HuH-7.5 (cell line): ENCODE data around the gene ASGR1.
"Not testable (repeated sequence)": the region's sequence is repeated elsewhere in the genome, so short reads cannot be mapped to it uniquely, and the experiment has no call there.

Source experiments
- DNase-seq: peaks from one replicate; pipeline ENCODE4 v3.0.0; 2011; ENCODE audit warnings: low spot score

Gene ASGR1

GRCh38 chr17:7190276-7190917 is 11.2 kb upstream of the ASGR1 start:
- no peak for DNase-seq

- DNase-seq, result peak; percentile 46
Observed at GRCh38 chr17:7186241-7186640, 7.1 kb upstream of the ASGR1 start.

- DNase-seq, result no peak
Observed at GRCh38 chr17:7184647-7185046, 5.5 kb upstream of the ASGR1 start.

- DNase-seq, result no peak
Observed at GRCh38 chr17:7184091-7184488, 4.9 kb upstream of the ASGR1 start.

- DNase-seq, result peak; percentile 43
Observed at GRCh38 chr17:7183433-7184090, 4.4 kb upstream of the ASGR1 start.

- not testable (repeated sequence) for DNase-seq
Observed at GRCh38 chr17:7182101-7182500, 2.9 kb upstream of the ASGR1 start.

GRCh38 chr17:7178973-7179316 is 225 bp downstream of the ASGR1 start:
- no peak for DNase-seq

- peak; percentile 59 for DNase-seq
Observed at GRCh38 chr17:7177954-7178477, 1.2 kb downstream of the ASGR1 start.

GRCh38 chr17:7177191-7177953 is 1.8 kb downstream of the ASGR1 start:
- DNase-seq, result peak; percentile 77

GRCh38 chr17:7176841-7177190 is 2.4 kb downstream of the ASGR1 start:
- no peak for DNase-seq

- DNase-seq, result no peak
Observed at GRCh38 chr17:7176107-7176840, 2.9 kb downstream of the ASGR1 start.

- no peak for DNase-seq
Observed at GRCh38 chr17:7175330-7175733, 3.8 kb downstream of the ASGR1 start.

GRCh38 chr17:7174603-7175326 is 4.4 kb downstream of the ASGR1 start:
- DNase-seq, result no peak

GRCh38 chr17:7173687-7174602 is 5.2 kb downstream of the ASGR1 start:
- no peak for DNase-seq

- DNase-seq, result not testable (repeated sequence)
Observed at GRCh38 chr17:7172522-7173191, 6.5 kb downstream of the ASGR1 start.

- DNase-seq, result not testable (repeated sequence)
Observed at GRCh38 chr17:7169565-7169908, 9.6 kb downstream of the ASGR1 start.

- DNase-seq, result not testable (repeated sequence)
Observed at GRCh38 chr17:7168841-7169564, 10.2 kb downstream of the ASGR1 start.

- no peak for DNase-seq
Observed at GRCh38 chr17:7167832-7168231, 11.3 kb downstream of the ASGR1 start.

GRCh38 chr17:7166873-7167272 is 12.3 kb downstream of the ASGR1 start:
- no peak for DNase-seq
